Common myeloid progenitor, CD34-positive (primary cell): ENCODE measurements around the gene TOMM6. TPM values are rescaled to one million over a fixed set of nuclear protein-coding genes. Genes with fewer than 3 reads are reported as not detected.

Source experiments
- CTCF ChIA-PET: fragments of 350-600 bp; sonication (Branson Sonifier 250); formaldehyde crosslinking; loops from one replicate; lab custom pipeline; 2021; ENCODE audit warnings: antibody characterized with exemption; lab: Charles Lee
- POLR2A ChIA-PET: fragments of 350-600 bp; sonication (Branson Sonifier 250); formaldehyde crosslinking; loops from one replicate; lab custom pipeline; 2021; ENCODE audit warnings: antibody characterized with exemption; lab: Charles Lee
- DNase-seq, 3 donors: peaks; one replicate each; pipeline versions ENCODE4 v3.0.0 to v3.0.0-alpha.2; 2013
- H3K27ac ChIP-seq, 2 experiments: 1 replicate in 1 of 2; 2 replicates in 1 of 2; pipeline ENCODE4 v1.7.0; 2013; ENCODE audit warnings: inconsistent platforms in 2 of 2, low read length in 2 of 2, mild to moderate bottlenecking in 2 of 2, low read depth in 1 of 2, moderate library complexity in 1 of 2; ENCODE audit not compliant: severe bottlenecking in 2 of 2, insufficient read depth in 1 of 2, poor library complexity in 1 of 2
- H3K27me3 ChIP-seq, 5 experiments: replicated peaks in 2 of 5; 1 replicate in 3 of 5; 2 replicates in 2 of 5; pipeline versions ENCODE4 v1.6.1 to v1.7.0; 2013; ENCODE audit warnings: low read length in 4 of 5, mild to moderate bottlenecking in 2 of 5, moderate library complexity in 2 of 5, inconsistent platforms in 1 of 5; ENCODE audit not compliant: insufficient read depth in 5 of 5, control insufficient read depth in 4 of 5
- H3K36me3 ChIP-seq, 4 experiments: 1 replicate in 2 of 4; 2 replicates in 2 of 4; pipeline versions ENCODE4 v1.6.1 to v1.7.0; 2013; ENCODE audit warnings: low read length in 3 of 4, control low read depth in 1 of 4, mild to moderate bottlenecking in 1 of 4; ENCODE audit not compliant: control insufficient read depth in 4 of 4, insufficient read depth in 4 of 4
- H3K4me1 ChIP-seq, 4 experiments: 1 replicate in 3 of 4; 2 replicates in 1 of 4; pipeline versions ENCODE4 v1.6.1 to v1.7.1; 2013; ENCODE audit warnings: low read length in 3 of 4, mild to moderate bottlenecking in 3 of 4, control low read depth in 1 of 4, inconsistent platforms in 1 of 4, moderate library complexity in 1 of 4; ENCODE audit not compliant: control insufficient read depth in 4 of 4, insufficient read depth in 4 of 4; ENCODE audit errors: control extremely low read depth in 1 of 4
- H3K4me3 ChIP-seq, 7 experiments: 1 replicate in 4 of 7; 2 replicates in 3 of 7; pipeline versions ENCODE4 v1.5.1 to v1.7.0; 2013; ENCODE audit warnings: mild to moderate bottlenecking in 7 of 7, low read length in 6 of 7, moderate library complexity in 6 of 7, inconsistent platforms in 2 of 7, low read depth in 2 of 7, control low read depth in 1 of 7; ENCODE audit not compliant: insufficient read depth in 4 of 7, control insufficient read depth in 1 of 7; ENCODE audit errors: extremely low read depth in 1 of 7
- H3K9me3 ChIP-seq, 5 experiments: 1 replicate in 4 of 5; 2 replicates in 1 of 5; pipeline versions ENCODE4 v1.6.1 to v1.7.1; 2013; ENCODE audit warnings: low read length in 4 of 5, mild to moderate bottlenecking in 2 of 5, inconsistent platforms in 1 of 5, low read depth in 1 of 5, moderate library complexity in 1 of 5; ENCODE audit not compliant: control insufficient read depth in 4 of 5, insufficient read depth in 2 of 5; ENCODE audit errors: control extremely low read depth in 1 of 5
- WGBS: methylation state at CpG from one replicate; pipeline ENCODE4 v1.1.5; 2013; ENCODE audit not compliant: insufficient coverage; 5-methylcytosine and 5-hydroxymethylcytosine counted together
- polyA plus RNA-seq: library from polyadenylated mRNA; unstranded; fragments of 120-200 nt; gene quantifications from one replicate; pipeline ENCODE4 v1.2.1, GENCODE V29; 2013

Gene TOMM6
- polyA plus RNA-seq, result 234 TPM

DNA sequence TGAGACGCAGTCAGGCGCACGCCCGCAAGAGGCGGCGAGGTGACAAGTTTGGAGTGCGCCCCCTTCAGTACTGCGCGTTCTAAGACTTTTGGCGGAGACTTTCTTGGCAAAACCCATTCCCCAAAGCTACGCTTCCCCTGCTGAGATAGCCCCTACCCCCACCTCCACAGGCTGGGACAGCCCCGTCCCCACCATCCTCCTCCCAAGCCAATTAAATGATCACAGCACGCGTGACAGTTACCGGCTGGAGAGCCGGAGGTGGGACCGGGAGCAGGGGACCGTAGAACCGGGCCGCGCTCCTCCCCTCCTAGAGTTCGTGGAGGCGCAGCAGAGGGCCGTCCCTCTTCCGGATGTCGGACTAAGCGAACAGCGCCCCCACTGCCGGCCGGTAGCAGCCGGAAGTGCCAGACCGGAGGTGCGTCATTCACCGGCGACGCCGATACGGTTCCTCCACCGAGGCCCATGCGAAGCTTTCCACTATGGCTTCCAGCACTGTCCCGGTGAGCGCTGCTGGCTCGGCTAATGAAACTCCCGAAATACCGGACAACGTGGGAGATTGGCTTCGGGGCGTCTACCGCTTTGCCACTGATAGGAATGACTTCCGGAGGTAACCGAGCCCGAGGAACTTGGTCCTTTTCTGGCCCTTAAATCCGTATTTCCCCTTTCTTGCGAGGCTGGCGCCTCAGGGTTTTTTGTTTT lies at the start of gene TOMM6:
TOMM6 (plus strand) TSS at position 476 of the 699 bp plus-strand sequence; CDS start at position 480, 4 bp downstream.
- peak; percentile 96 to 97 (median 97) for DNase-seq
- Histone ChIP-seq H3K9me3 (no peaks in the 10 kb centered on the region), H3K27ac (peak within 1 kb of the TSS; percentile 93 to 99), H3K4me3 (peak within 1 kb of the TSS; percentile 92 to 100 (median 97)), H3K27me3 (no peaks in the 10 kb centered on the region), H3K4me1 (peaks cover 0 to 38% (median 20%) of the 10 kb centered on the region in 4 experiments), H3K36me3 (peaks cover 11 to 33% (median 22%) of the 10 kb centered on the region in 4 experiments)
- POLR2A ChIA-PET, result interaction anchor here (0.6 to 1.8 kb wide), 4 partner anchors 19 to 263 kb away, joined by 3 to 7 read pairs (median 4); partner anchors contain the start of genes BYSL and TAF8
- CTCF ChIA-PET, result interaction anchor here (0.8 to 7.2 kb wide), 31 partner anchors 9 to 428 kb away, joined by 3 to 58 read pairs (median 4); partner anchors contain the start of genes BYSL, MED20 and TAF8
- WGBS, result 0% methylated on average over 54 of the region's 55 CpGs

DNA sequence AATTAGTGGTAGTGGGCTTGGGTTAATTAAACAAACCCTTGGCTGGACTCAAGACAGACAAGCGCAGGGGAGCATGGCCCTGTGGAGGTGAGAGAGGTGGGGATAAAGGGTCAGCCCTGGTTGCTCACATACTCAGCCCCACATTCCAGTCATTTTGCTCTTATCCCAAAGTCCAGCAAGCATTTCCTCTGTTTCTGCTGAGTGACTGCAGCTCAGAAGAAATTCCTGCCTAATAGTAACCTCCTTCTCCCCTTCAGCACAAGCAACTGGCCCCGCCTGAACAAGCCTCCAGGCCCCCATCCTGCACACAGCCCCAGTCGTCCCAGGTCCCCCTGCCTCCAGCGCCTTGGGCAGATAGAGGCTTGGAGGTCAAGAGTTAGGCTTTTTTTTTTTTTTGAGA lies 48.5 kb upstream of the TOMM6 start:
- peaks cover 0 to 15% (median 5%) of the 10 kb centered on the region in 4 experiments for H3K4me1 ChIP-seq
- ChIA-PET CTCF (no interaction called here), POLR2A (interaction anchor here (0.6 kb wide), 1 partner anchor 30 kb away, joined by 3 read pairs; no protein-coding TSS in a partner anchor)

DNA sequence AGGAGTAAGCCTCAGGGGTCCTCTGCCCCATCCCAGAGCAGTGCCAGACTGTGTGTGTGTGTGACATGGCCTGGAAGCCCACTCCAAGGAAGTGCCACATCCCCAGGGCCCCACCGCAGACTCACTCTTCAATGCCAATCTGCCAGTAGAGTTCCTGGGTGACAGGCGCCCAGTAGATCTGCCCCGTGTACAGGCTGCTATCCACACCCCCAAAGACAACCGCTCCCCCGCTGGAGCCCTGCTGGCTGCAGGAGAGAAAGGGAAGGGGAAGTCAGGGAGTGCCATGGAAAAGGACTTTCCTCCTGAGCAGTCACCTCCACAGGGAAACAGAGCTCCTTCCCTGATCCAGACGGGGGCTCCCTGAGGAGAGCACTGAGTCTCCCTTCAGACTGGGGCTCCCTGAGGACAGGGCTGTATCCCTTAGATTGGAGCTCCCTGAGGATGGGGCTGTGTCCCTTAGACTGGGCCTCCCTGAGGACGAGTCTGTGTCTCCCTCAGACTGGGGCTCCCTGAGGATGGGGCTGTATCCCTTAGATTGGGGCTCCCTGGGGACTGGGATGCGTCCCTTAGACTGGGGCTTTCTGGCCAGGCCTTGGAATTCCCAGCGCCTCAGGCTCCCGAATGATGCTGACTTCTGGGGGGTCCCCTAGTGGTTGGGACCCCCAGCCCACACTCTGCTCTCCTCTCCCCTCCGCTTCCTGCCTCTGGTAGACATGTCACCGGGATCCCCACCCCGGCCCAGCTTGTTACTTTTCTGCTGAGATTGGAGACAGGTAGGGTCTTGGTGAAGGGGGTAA lies 46.9 kb upstream of the TOMM6 start:
- Histone ChIP-seq H3K36me3 (no peaks in the 10 kb centered on the region), H3K9me3 (no peaks in the 10 kb centered on the region), H3K4me3 (no peak overlapping the region), H3K27me3 (no peaks in the 10 kb centered on the region), H3K27ac (no peak overlapping the region), H3K4me1 (peaks cover 0 to 6% (median 5%) of the 10 kb centered on the region in 4 experiments)
- DNase-seq, result no peak
- POLR2A ChIA-PET, result no interaction called here
- CTCF ChIA-PET, result interaction anchor here (1.2 to 1.4 kb wide), 3 partner anchors 10 to 35 kb away, joined by 3 to 4 read pairs (median 3); no protein-coding TSS in a partner anchor
- 91% methylated on average over 9 of the region's 13 CpGs for WGBS

More for the DNA sequence above, 48.5 kb upstream of the TOMM6 start:
- no peak overlapping the region for H3K27ac ChIP-seq
- no peak for DNase-seq
- H3K27me3 ChIP-seq, result no peaks in the 10 kb centered on the region
- no peaks in the 10 kb centered on the region for H3K9me3 ChIP-seq
- H3K36me3 ChIP-seq, result no peaks in the 10 kb centered on the region
- WGBS, result 100% methylated on average over 3 of the region's 4 CpGs
- no peak overlapping the region for H3K4me3 ChIP-seq

DNA sequence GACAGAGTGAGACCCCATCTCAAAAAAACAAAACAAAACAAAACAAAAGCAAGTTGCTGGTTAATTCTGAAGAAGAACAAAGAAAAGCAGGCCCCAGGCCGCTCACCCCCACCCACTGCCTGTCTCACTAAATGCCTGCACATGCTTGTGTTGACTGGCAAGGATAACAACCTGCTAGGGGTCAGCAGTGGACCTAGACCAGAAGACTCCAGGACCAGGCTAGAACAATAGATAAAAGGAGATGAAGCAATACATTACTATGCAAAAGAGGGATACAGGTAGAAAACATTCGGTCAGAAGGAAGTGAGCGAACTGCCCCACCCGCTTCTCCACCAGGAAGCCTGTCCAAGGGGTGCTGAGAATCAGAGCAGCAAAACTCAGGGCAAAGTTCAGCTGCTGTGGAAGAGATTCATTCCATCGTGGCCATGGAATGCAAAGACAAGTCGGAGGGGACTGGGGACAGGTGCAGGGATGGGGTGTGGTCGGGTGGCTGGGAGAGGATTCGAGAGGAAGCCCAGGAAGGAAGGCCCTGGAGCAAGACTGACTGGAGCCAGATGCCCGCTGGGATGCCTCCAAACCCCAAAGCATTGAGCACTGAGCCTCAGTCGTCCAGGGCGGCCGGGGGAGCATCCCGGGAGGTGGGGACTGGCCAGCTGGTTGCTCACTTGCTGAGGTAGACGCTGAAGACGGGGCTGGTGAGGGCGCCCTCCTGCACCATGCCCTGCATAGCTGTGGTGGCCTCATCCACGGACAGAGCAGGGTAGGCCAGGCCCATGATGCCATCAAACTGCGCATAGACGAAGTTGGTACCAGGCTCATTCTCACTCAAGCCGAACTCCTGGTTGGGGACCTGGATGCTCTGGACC lies 45.6 kb upstream of the TOMM6 start:
- Histone ChIP-seq H3K27ac (no peak overlapping the region), H3K27me3 (no peaks in the 10 kb centered on the region), H3K9me3 (no peaks in the 10 kb centered on the region), H3K4me1 (no peaks in the 10 kb centered on the region), H3K36me3 (no peaks in the 10 kb centered on the region), H3K4me3 (no peak overlapping the region)
- POLR2A ChIA-PET, result no interaction called here
- no peak for DNase-seq
- WGBS, result 93% methylated on average over 19 of the region's 20 CpGs
- CTCF ChIA-PET, result interaction anchor here (0.9 to 1.8 kb wide), 4 partner anchors 9 to 45 kb away, joined by 3 to 6 read pairs (median 3); partner anchors contain the start of gene TOMM6

GRCh38 chr6:41743406-41744235 lies 43.9 kb upstream of the TOMM6 start:
- Histone ChIP-seq H3K27me3 (no peaks in the 10 kb centered on the region), H3K4me3 (no peak overlapping the region), H3K9me3 (no peaks in the 10 kb centered on the region), H3K27ac (no peak overlapping the region), H3K36me3 (no peaks in the 10 kb centered on the region), H3K4me1 (no peaks in the 10 kb centered on the region)
- ChIA-PET CTCF (interaction anchor here (1.3 to 1.8 kb wide), 2 partner anchors 13 to 32 kb away, joined by 4 to 6 read pairs; no protein-coding TSS in a partner anchor), POLR2A (no interaction called here)
- 95% methylated on average over 6 of the region's 6 CpGs for WGBS
- no peak for DNase-seq
